VCaP (cell line): ENCODE results near the gene CIBAR2.

Experiments used
- H3K27ac ChIP-seq: fragments of 450-650 bp; 2 replicates; pipeline ENCODE4 v1.5.1; 2017
- TF ChIP-seq, protein P1 (sequence below): fragments of 450-650 bp; conservative IDR thresholded peaks from 2 replicates; pipeline ENCODE4 v1.5.1; 2017; ENCODE audit warnings: mild to moderate bottlenecking, moderate library complexity

The CIBAR2 gene

DNA sequence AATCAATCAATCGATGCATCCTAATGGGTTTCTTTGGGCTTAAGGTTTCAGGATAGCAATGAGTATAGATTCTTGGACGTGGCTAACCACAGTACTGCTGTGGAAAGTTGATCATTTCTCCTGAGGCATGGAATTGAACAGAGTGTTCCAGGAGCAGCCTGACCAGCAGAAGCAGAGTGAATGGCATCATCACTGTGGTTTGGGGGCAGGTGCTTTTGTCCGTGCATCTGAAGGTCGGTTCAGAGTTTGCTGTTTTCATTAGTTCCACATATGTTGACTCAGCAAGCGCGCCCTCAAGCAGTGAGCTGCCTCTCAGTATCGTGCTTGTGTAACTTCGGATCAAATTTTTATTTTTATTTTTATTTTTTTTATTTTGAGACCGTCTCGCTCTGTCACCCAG is 59.7 kb downstream of the CIBAR2 start:
- TF ChIP-seq, protein P1, sequence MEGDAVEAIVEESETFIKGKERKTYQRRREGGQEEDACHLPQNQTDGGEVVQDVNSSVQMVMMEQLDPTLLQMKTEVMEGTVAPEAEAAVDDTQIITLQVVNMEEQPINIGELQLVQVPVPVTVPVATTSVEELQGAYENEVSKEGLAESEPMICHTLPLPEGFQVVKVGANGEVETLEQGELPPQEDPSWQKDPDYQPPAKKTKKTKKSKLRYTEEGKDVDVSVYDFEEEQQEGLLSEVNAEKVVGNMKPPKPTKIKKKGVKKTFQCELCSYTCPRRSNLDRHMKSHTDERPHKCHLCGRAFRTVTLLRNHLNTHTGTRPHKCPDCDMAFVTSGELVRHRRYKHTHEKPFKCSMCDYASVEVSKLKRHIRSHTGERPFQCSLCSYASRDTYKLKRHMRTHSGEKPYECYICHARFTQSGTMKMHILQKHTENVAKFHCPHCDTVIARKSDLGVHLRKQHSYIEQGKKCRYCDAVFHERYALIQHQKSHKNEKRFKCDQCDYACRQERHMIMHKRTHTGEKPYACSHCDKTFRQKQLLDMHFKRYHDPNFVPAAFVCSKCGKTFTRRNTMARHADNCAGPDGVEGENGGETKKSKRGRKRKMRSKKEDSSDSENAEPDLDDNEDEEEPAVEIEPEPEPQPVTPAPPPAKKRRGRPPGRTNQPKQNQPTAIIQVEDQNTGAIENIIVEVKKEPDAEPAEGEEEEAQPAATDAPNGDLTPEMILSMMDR: no peak
- no peak overlapping the region for H3K27ac ChIP-seq

DNA sequence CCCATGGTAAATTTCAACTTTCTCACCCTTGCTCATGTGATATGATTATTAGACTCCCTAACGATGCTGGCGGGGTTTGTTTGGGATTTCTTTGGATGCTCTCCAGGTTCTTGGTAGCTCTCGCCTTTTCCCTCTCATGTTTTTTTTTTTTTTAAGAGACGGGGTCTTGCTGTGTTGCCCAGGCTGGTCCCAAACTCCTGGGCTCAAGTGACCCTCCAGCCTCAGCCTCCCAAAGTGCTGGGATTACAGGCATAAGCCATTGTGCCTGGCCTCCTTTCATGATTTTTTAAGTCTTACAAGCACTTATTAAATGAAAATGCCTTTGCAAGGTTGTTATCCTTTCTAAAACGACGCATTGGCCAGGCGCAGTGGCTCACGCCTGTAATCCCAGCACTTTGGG is 60.6 kb downstream of the CIBAR2 start:
- no peak overlapping the region for H3K27ac ChIP-seq
- TF ChIP-seq, protein P1: no peak

DNA sequence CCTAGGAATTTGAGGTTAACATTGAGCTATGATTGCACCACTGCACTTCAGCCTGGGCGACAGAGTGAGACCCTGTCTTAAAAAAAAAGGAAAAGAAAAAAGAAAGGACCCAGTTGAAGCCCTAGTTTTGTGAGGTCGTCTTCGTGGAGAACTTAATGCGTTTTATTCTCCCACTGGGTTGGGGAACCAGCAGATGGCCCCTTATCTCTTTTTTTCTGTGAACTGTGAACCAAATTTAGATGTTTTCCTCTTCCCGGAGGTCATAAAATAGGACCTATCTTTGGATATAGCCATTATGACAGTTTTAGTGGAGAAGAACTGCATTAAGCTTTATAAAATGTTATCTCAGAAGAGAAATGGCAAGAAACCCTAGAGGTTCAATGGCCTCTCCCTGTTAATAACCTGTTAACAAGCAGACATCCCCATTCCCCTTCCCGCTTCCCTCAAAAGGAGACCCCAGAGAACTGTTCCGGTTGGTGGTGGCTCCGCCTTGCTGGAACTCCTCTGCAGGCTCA is 61.1 kb downstream of the CIBAR2 start:
- H3K27ac ChIP-seq: no peak overlapping the region
- TF ChIP-seq, protein P1: no peak

DNA sequence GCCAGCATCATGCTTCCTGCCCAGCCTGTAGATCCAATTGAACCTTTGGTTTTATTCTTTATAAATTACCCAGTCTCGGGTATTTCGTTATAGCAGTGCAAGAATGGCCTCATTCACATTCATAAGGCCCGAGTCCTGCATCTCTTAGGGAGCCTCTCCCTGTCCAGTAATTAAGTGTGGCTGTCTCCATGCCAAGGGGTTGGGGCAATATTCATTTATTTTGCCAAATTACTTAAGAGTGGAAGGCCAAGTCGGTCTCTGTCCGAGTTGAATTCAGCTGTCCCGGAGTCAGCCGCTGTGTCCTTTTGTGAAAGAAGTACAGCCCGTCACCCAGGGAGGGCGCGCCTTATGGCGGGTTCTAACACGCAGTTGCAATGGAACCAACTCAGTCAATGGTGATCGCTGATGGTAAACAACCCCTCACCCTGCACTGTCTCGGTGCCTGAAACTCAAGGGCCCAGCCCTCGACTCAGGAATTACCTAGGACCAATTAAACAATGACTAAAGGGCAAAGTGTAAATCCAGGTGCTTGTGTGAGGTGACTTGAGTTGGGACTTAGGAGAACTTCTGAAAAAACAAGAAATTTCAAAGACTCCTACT is 62.5 kb downstream of the CIBAR2 start:
- TF ChIP-seq, protein P1: no peak

DNA sequence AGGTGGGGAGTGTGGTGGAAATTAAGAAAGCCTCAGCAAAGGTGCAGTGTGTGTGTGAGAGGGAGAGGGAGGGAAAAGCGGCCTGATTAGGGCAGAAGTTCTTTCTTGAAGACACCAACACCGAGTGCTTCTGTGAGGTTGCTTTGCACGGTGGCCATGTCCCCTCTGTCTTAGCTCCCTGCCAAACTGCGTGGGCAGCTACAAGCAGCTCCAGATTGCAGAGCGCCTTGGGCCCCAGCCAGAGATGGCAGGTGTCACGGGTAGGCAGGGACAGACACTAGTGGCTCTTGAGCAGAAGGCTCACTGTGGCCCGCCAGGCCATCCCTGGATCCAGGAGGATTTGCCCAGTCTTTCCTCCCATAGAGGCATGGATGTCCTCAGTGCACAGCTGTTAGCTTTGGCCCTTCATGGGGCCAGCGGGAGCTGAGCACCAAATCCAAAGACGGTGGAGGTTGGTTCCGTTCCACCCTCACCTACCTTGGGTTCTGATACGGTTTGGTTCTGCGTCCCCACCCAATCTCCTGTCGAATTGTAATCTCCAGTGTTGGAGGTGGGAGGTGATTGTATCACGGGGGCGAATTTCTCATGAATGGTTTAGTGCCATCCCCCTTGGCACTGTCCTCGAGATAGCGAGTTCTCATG is 63.2 kb downstream of the CIBAR2 start:
- TF ChIP-seq, protein P1: no peak
- no peak overlapping the region for H3K27ac ChIP-seq

More for the DNA sequence above, 62.5 kb downstream of the CIBAR2 start:
- no peak overlapping the region for H3K27ac ChIP-seq
